KMS-11 (cell line): ENCODE data around the gene RNF169.

ENCODE experiments used
- H2AFZ ChIP-seq: fragments of 200-600 bp; sonication (generic); 2 replicates; pipeline ENCODE4 v1.6.1; 2016; ENCODE audit warnings: antibody characterized with exemption, mixed run types, low read depth
- H3K27ac ChIP-seq: fragments of 200-600 bp; sonication (generic); 2 replicates; pipeline ENCODE4 v1.6.1; 2016; ENCODE audit warnings: mild to moderate bottlenecking, mixed run types
- H3K27me3 ChIP-seq: fragments of 200-600 bp; sonication (generic); 2 replicates; pipeline ENCODE4 v1.6.1; 2017; ENCODE audit warnings: mild to moderate bottlenecking, low read depth, mixed run types, moderate library complexity; ENCODE audit not compliant: insufficient read depth
- H3K36me3 ChIP-seq: fragments of 200-600 bp; sonication (generic); 2 replicates; pipeline ENCODE4 v1.6.1; 2017; ENCODE audit warnings: mild to moderate bottlenecking, mixed run types; ENCODE audit not compliant: insufficient read depth
- H3K4me1 ChIP-seq: fragments of 200-600 bp; sonication (generic); 2 replicates; pipeline ENCODE4 v1.6.1; 2016; ENCODE audit warnings: mild to moderate bottlenecking, low read depth, mixed run types; ENCODE audit not compliant: poor library complexity, severe bottlenecking
- H3K4me2 ChIP-seq: fragments of 200-600 bp; sonication (generic); 2 replicates; pipeline ENCODE4 v1.7.0; 2016; ENCODE audit warnings: mild to moderate bottlenecking, mixed run types
- H3K4me3 ChIP-seq: fragments of 200-600 bp; sonication (generic); IDR thresholded peaks from 2 replicates; pipeline ENCODE4 v1.6.1; 2017; ENCODE audit warnings: low read depth, low read length, mixed read lengths; ENCODE audit not compliant: insufficient read depth
- H3K79me2 ChIP-seq: fragments of 200-600 bp; sonication (generic); 2 replicates; pipeline ENCODE4 v1.6.1; 2016; ENCODE audit warnings: low read depth, mixed run types; ENCODE audit not compliant: insufficient read depth
- H3K9ac ChIP-seq: fragments of 200-600 bp; sonication (generic); 2 replicates; pipeline ENCODE4 v1.6.1; 2016; ENCODE audit warnings: mild to moderate bottlenecking, mixed run types
- H4K20me1 ChIP-seq: fragments of 200-600 bp; sonication (generic); 2 replicates; pipeline ENCODE4 v1.6.1; 2016; ENCODE audit warnings: mild to moderate bottlenecking, mixed run types; ENCODE audit not compliant: insufficient read depth
- TF ChIP-seq, protein P1 (sequence below): fragments of 200-600 bp; sonication (generic); conservative IDR thresholded peaks from 2 replicates; pipeline ENCODE4 v1.6.1; 2017; ENCODE audit warnings: low read depth, mild to moderate bottlenecking, antibody characterized with exemption, low read length, moderate library complexity, mixed read lengths

Gene RNF169

DNA sequence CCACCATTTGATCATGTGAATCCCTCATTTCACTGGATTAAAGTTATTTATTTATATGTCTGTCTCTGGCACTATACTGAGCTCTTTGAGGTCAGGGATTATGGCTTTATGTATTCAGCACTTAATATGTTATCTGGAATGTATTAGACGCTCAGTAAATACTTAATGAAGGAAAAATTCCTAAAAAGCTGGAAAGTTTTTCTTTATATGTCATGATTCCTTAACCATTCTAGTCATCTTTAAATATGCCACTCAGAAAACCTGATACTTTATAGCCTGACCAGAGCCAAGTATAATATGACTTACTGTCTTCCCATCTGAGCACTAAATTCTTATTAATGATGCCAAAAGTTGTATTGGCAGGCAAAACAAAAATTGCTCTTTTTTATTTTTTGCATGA lies 27.1 kb downstream of the RNF169 start:
- 0 out of 2 replicates have a peak, but pooled peaks cover 3% of the 10 kb centered on the region for H4K20me1 ChIP-seq
- TF ChIP-seq, protein P1, sequence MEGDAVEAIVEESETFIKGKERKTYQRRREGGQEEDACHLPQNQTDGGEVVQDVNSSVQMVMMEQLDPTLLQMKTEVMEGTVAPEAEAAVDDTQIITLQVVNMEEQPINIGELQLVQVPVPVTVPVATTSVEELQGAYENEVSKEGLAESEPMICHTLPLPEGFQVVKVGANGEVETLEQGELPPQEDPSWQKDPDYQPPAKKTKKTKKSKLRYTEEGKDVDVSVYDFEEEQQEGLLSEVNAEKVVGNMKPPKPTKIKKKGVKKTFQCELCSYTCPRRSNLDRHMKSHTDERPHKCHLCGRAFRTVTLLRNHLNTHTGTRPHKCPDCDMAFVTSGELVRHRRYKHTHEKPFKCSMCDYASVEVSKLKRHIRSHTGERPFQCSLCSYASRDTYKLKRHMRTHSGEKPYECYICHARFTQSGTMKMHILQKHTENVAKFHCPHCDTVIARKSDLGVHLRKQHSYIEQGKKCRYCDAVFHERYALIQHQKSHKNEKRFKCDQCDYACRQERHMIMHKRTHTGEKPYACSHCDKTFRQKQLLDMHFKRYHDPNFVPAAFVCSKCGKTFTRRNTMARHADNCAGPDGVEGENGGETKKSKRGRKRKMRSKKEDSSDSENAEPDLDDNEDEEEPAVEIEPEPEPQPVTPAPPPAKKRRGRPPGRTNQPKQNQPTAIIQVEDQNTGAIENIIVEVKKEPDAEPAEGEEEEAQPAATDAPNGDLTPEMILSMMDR = no peak

GRCh38 chr11:74776546-74776945 lies 27.9 kb downstream of the RNF169 start:
- Histone ChIP-seq H3K4me2 (no peak overlapping the region), H3K79me2 (peaks cover 29% of the 10 kb centered on the region; the same call in 1 of the 2 replicates), H3K27me3 (no peaks in the 10 kb centered on the region), H3K9ac (no peak overlapping the region), H3K4me1 (no peaks in the 10 kb centered on the region), H3K27ac (no peak overlapping the region), H2AFZ (no peak overlapping the region), H3K36me3 (no peaks in the 10 kb centered on the region), H4K20me1 (0 out of 2 replicates have a peak, but pooled peaks cover 3% of the 10 kb centered on the region), H3K4me3 (no peak overlapping the region)
- TF ChIP-seq, protein P1 = no peak

More for the DNA sequence above, 27.1 kb downstream of the RNF169 start:
- Histone ChIP-seq H3K79me2 (peaks cover 37% of the 10 kb centered on the region; the same call in 1 of the 2 replicates), H3K9ac (no peak overlapping the region), H3K36me3 (no peaks in the 10 kb centered on the region), H3K4me3 (no peak overlapping the region), H2AFZ (no peak overlapping the region), H3K4me2 (no peak overlapping the region), H3K4me1 (no peaks in the 10 kb centered on the region), H3K27ac (no peak overlapping the region), H3K27me3 (no peaks in the 10 kb centered on the region)

GRCh38 chr11:74777038-74777437 lies 28.4 kb downstream of the RNF169 start:
- H3K79me2 ChIP-seq = peaks cover 24% of the 10 kb centered on the region; the same call in 1 of the 2 replicates
- no peaks in the 10 kb centered on the region for H3K36me3 ChIP-seq
- H3K27me3 ChIP-seq = no peaks in the 10 kb centered on the region
- H3K4me2 ChIP-seq = no peak overlapping the region
- TF ChIP-seq, protein P1 = no peak
- H2AFZ ChIP-seq = no peak overlapping the region
- H3K4me3 ChIP-seq = no peak overlapping the region
- 0 out of 2 replicates have a peak, but pooled peaks cover 3% of the 10 kb centered on the region for H4K20me1 ChIP-seq
- H3K4me1 ChIP-seq = peaks cover 4% of the 10 kb centered on the region
- H3K9ac ChIP-seq = no peak overlapping the region
- H3K27ac ChIP-seq = no peak overlapping the region

GRCh38 chr11:74777877-74778276 lies 29.2 kb downstream of the RNF169 start:
- Histone ChIP-seq H4K20me1 (0 out of 2 replicates have a peak, but pooled peaks cover 3% of the 10 kb centered on the region), H3K4me1 (peaks cover 12% of the 10 kb centered on the region), H3K4me2 (no peak overlapping the region)

More at GRCh38 chr11:74777877-74778276, 29.2 kb downstream of the RNF169 start:
- Histone ChIP-seq H3K79me2 (peaks cover 20% of the 10 kb centered on the region; the same call in 1 of the 2 replicates), H2AFZ (no peak overlapping the region), H3K36me3 (no peaks in the 10 kb centered on the region), H3K4me3 (no peak overlapping the region), H3K9ac (no peak overlapping the region), H3K27ac (no peak overlapping the region), H3K27me3 (no peaks in the 10 kb centered on the region)
- TF ChIP-seq, protein P1 = no peak
